Measurements from ENCODE around the gene CDH23. TPM values are rescaled to one million over a fixed set of nuclear protein-coding genes. Genes with fewer than 3 reads are reported as not detected.

The CDH23 gene
- total and polyA plus RNA-seq, 10 of the 15 experiments (the other 5 are each of a cell fraction or from before 2014, with no cell fraction given), result 0.09 to 0.40 (median 0.15) TPM; not detected in 1

- peak overlapping the region; percentile 29 for H3K27ac ChIP-seq (ENCODE audit: control insufficient read depth, insufficient read depth)
- POLR2A ChIA-PET, result interaction anchor here (1.0 kb wide), 1 partner anchor 60 kb away, joined by 3 read pairs; the partner anchor contains the start of gene VSIR
- TF ChIP-seq MXI1 (IDR thresholded peaks at IDR 0.05; ENCODE audit: low read depth, low read length) (no peak), EZH2 (IDR thresholded peaks at IDR 0.05; ENCODE audit: borderline replicate concordance, control insufficient read depth, low read depth, low read length) (no peak), NFYA (IDR thresholded peaks at IDR 0.05; ENCODE audit: borderline replicate concordance, low read depth, low read length) (no peak), SUPT20H (IDR thresholded peaks at IDR 0.05; ENCODE audit: borderline replicate concordance, control insufficient read depth, low read depth, low read length) (no peak), TCF7 (IDR thresholded peaks at IDR 0.05; ENCODE audit: borderline replicate concordance) (no peak), ETV6 (conservative IDR thresholded peaks at IDR 0.05 in 1 of 2, IDR thresholded peaks at IDR 0.05 in 1 of 2; ENCODE audit: borderline replicate concordance in 1 of 2, low read depth in 1 of 2) (no peak), HDAC2 (IDR thresholded peaks at IDR 0.05) (no peak), IRF5 (IDR thresholded peaks at IDR 0.05; ENCODE audit: borderline replicate concordance) (no peak), MLLT1 (IDR thresholded peaks at IDR 0.05) (no peak), KAT2A (conservative IDR thresholded peaks at IDR 0.05; ENCODE audit: control insufficient read depth, low read depth, low read length) (no peak), MTA2 (IDR thresholded peaks at IDR 0.05; ENCODE audit: low read depth) (no peak), IKZF1 (conservative IDR thresholded peaks at IDR 0.05) (no peak), RFX5 (IDR thresholded peaks at IDR 0.05; ENCODE audit: low read depth, low read length) (no peak), ATF7 (IDR thresholded peaks at IDR 0.05; ENCODE audit: low read depth) (no peak), CREB1 (IDR thresholded peaks at IDR 0.05; ENCODE audit: low read depth) (no peak), YY1 (IDR thresholded peaks at IDR 0.05; ENCODE audit: low read depth, low read length) (no peak), ZNF687 (IDR thresholded peaks at IDR 0.05) (no peak)
- CTCF ChIA-PET, result interaction anchor here (0.7 to 2.8 kb wide), 9 partner anchors 10 to 1373 kb away, joined by 3 to 7 read pairs (median 3); partner anchors contain the start of gene VSIR
- DNase-seq (ENCODE audit: low read depth, low spot score), result no peak
- peak overlapping the region; percentile 41; the same call in 1 of the 2 replicates for H3K9ac ChIP-seq (ENCODE audit: control insufficient read depth, insufficient read depth, low read length)
- H3K79me2 ChIP-seq (ENCODE audit: control insufficient read depth, insufficient read depth, low read length), result no peaks in the 10 kb centered on the region
- no peaks in the 10 kb centered on the region for H3K9me3 ChIP-seq (replicated peaks; ENCODE audit: control insufficient read depth, insufficient read depth, low read length)
- no peaks in the 10 kb centered on the region for H4K20me1 ChIP-seq (ENCODE audit: control insufficient read depth, insufficient read depth)
- intact Hi-C loops (cut with micrococcal nuclease; ENCODE audit: unreplicated experiment), result no loop called here
- no peaks in the 10 kb centered on the region for H3K36me3 ChIP-seq (ENCODE audit: control insufficient read depth in 2 of 2, insufficient read depth in 2 of 2, low read length in 1 of 2)
- peaks cover 26% of the 10 kb centered on the region for H3K4me1 ChIP-seq (ENCODE audit: control insufficient read depth, insufficient read depth, low read length)
- ATAC-seq, result no peak; the same call in 1 of the 3 replicates
- 76% methylated on average over 12 of the region's 12 CpGs for WGBS (ENCODE audit: insufficient coverage, insufficient replicate concordance, low lambda C conversion rate, missing lambda C conversion rate)
- BruUV-seq (replicated peaks), result no TSS peak
- no peak overlapping the region for H3K4me3 ChIP-seq
- in situ Hi-C loops (cut with MboI), result no loop called here
- H2AFZ ChIP-seq (ENCODE audit: control insufficient read depth, low read depth, low read length), result peak overlapping the region; percentile 62
- H3K4me2 ChIP-seq (ENCODE audit: control insufficient read depth, insufficient read depth), result peak overlapping the region; percentile 40
- peak; percentile 56 for FAIRE-seq
- RAD21 ChIA-PET (ENCODE audit: unreplicated experiment), result no interaction called here
- SMC1A ChIA-PET (ENCODE audit: uncharacterized antibody, unreplicated experiment), result no interaction called here
- H3K27me3 ChIP-seq (replicated peaks in 1 of 2; ENCODE audit: control insufficient read depth in 2 of 2, insufficient read depth in 2 of 2, low read length in 1 of 2), result no peaks in the 10 kb centered on the region
These were observed 316.7 kb downstream of the CDH23 start for GRCh38 chr10:71713135-71714030.

Measured in GM12878 (cell line).